Globus pallidus (tissue), 1 donor: ENCODE data around the gene CXCL6.

Experiments
- DNase-seq: peaks from one replicate; pipeline ENCODE4 v3.0.0-alpha.2; 2015; ENCODE audit warnings: low spot score

The CXCL6 gene

DNA sequence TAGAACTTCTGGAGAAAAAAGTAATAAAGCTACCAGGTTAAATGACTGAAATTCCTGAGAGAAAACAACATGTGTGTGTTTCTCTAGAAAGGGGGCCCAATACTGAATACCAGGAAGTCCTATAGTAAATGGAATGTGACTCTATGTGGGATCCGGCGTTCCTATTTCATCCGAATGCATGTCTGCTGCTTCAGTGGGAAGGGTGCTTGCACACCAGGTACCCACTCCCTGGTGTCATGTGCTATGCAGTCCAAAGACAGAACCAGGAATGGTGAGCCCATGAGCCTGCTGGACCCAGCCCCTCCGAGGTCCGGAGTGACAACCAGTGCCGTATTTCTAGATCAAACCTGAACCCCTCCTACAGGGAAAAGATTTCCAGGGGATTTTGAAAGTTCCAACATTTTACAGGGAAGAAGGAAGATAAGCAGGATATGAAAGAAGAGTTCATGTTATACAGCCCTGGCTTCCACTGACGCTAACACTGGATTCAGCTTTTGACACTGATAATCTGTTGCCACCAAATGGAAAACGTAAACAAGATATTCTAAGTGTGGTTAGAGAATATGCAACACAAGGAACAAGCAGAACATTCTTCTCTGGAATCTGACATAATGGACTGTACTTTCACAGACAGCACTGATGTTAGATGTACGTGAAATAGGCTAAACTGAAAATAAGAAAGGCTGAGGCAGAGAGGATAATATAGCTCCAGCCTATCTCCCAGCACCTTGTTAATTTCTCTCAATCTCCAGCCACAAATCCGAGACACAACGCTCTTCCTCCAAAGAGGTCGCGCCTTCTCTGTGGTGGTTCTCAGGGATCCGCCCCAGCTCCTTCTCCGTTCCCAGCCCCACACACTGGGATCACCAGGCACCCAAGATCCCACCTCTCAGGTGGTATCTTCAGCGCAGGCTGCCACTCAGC lies 32.0 kb downstream of the CXCL6 start:
- no peak for DNase-seq

DNA sequence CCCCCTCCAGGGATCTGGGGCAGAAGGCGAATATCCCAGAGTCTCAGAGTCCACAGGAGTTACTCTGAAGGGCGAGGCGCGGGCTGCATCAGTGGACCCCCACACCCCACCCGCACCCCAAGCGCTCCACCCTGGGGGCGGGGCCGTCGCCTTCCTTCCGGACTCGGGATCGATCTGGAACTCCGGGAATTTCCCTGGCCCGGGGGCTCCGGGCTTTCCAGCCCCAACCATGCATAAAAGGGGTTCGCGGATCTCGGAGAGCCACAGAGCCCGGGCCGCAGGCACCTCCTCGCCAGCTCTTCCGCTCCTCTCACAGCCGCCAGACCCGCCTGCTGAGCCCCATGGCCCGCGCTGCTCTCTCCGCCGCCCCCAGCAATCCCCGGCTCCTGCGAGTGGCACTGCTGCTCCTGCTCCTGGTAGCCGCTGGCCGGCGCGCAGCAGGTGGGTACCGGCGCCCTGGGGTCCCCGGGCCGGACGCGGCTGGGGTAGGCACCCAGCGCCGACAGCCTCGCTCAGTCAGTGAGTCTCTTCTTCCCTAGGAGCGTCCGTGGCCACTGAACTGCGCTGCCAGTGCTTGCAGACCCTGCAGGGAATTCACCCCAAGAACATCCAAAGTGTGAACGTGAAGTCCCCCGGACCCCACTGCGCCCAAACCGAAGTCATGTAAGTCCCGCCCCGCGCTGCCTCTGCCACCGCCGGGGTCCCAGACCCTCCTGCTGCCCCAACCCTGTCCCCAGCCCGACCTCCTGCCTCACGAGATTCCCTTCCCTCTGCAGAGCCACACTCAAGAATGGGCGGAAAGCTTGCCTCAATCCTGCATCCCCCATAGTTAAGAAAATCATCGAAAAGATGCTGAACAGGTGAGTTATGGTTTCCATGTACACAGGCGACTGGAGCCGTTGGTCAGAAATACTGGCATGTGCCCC lies 32.9 kb downstream of the CXCL6 start, which contains the start of gene CXCL1:
Gene CXCL1, plus strand, starts transcription at position 264 of the 926 bp plus-strand sequence. Its CDS starts 78 bp downstream, at position 342.
- no peak for DNase-seq

DNA sequence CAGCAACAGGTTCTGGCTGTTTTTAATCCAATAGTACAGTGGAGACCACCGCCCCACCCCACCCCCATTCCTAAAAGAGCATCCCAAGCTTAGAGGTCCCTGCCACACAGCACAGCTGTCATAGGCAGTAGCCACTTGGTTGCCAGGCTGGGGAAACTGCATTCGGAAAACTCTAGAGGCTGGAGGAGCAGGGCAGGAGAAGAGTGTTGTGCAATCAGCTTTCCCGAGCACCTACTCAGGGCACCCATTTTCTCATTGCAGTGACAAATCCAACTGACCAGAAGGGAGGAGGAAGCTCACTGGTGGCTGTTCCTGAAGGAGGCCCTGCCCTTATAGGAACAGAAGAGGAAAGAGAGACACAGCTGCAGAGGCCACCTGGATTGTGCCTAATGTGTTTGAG lies 33.8 kb downstream of the CXCL6 start:
- no peak for DNase-seq

GRCh38 chr4:73870768-73871167 lies 34.3 kb downstream of the CXCL6 start:
- no peak for DNase-seq

GRCh38 chr4:73871511-73872310 lies 35.2 kb downstream of the CXCL6 start:
- DNase-seq = no peak

DNA sequence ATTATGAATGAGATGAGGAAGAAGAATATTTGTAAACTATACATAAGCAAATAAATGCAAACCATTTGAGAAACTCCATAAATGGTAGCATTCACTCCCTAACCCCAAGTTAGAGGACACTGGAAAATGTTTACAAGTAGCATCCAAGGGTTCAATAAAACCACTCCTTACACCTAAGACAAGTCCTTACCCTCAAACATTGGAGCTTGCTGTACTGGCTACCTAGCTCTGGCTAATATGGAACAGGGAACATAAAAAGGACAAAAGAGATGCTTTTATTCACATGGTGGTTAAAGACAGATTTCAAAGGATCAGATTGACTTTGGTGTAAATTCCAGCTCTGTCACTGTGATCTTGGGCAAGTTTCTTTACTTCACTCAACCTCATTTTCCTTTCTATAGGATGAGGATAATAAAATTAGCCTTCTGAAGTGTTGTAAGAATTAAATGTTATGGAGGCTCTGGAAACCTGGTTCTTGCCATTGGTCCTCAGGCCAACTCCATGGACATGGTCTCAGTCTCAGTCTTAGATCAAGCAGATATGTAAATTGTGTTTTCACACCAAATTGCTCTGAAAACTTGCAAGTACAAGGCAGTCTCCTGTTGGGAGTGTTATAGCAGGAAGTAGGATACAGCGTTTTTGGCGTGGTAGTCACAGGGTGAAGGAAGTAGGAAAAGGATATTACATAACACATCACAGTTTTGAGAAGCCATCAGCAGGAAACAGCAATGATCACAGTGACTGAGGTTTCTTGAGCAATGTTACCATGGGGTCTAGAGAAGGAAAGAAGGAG lies 36.0 kb downstream of the CXCL6 start:
- DNase-seq = no peak

DNA sequence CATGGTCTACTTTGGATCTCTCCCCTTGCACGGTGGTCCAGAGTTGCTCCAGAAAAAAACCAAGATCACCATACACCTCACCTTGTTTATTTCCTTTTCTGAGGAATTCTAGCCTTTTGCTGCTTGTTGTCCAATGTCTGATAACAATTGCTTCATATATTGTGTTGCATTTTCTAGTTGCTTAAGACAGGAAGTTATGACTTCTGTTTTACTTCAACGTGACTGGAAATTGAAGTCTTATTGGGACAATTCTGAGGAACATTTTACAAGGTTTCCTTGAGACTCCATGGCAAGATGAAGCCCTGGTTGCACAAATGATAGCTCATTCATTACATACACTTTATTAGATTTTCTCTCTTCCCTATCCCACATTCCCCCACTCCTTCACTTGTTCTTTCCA lies 37.9 kb downstream of the CXCL6 start:
- DNase-seq = no peak

DNA sequence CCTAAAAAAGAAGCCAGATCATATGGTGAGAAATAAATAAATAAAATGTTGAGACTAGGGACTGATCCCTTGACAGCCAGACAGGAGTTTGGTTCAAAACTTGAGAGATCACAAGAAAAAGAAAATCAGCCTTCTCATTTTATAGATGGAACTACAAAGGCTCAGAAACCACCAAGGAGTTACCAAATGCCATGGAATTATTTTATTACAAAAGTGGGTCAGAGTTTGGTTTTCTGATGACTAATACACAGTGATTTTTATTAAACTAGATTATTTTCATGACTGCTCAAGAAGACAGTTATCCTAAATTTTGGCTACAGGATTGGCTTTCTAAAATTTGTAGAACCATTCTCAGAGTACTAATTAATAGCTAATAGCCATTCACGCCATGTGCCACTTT lies 38.9 kb downstream of the CXCL6 start:
- DNase-seq = no peak

DNA sequence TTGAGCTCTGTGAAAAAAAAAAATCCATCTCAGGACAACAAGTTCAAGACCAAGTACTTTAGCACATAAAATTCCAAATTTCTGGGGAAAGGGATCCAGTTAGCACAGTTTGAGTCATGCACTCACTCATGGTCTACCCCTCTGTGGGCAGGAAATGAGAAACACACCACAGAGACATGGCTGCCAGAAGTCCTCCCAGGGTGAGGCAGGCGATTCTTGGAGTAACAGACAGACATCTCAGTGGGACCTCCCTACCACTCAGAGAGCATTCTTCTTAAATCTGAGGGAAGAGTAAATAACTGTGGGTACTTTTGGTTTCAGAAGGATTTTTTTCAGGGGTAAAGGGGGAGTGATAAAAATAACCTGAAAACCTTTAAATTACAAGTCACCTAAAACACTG lies 46.8 kb downstream of the CXCL6 start:
- no peak for DNase-seq

DNA sequence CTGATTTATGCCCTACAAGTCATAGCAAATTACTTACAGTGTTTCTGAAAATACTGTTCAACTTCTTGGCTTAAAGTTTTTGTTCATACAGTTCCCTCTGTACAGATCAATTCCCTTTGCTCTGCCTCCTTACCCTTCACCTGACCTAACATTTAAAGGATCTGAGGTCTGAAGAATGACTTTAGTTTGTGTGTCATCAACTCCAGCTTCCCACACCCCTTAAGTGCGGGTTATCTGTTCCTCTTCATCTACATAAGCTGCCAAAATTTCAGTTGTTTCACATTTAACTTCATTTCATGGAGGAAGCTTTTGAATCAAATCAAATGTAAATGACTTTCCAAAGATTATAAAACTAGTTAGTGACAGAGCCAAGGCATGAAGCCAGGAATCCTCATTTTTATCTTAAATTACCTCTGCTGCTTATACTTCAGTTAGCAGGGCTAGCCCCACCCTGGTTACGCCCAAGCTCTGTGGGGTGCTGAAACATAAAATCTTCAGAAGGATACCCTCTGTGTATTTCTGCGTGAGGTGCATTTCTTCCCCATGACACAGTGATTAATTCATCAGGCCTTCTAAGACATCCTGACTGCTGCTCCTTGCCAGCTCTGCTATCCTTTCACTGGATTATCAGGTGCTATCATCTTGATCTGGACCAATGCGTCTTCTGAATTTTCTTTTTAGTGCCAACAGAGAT lies 49.2 kb downstream of the CXCL6 start:
- no peak for DNase-seq
